ENCODE measurements around the gene AUTS2. TPM values are rescaled to one million over a fixed set of nuclear protein-coding genes. Genes with fewer than 3 reads are reported as not detected.

The AUTS2 gene
- total RNA-seq, 1 donor from 2014 or later = 9.9 TPM

DNA sequence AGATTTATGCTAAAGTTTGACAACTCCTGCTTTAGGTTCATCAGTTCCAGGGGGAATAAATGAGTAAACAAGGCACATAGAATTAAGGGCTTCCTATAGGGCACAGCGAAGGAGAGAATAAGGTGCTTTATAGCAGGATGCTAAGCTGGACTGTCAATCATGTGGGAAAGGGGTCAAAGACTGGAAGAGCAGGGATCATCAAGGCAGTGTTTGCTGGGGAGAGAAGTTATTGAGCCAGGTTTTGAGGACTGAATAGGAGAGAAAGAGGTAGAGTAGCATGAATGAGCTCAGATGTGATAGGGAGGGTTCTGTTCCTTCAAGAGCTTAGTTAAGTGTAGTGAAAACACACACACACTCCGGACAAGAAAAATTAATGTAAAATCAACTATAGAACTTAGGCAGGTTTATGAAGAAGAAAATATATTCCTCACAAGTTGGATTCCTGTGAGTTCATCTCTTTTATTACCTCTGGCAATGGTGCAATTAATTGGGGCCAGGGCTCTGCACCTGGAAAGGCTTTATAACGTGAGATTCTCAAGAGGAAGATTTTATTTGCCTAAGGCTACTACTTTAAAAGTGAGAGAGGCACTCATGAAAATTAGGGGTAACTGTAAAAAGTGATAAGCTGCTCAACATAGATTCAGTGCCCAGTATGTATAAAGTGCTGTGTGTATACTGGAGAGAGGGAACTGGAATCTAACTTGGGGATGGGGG, 222.4 kb downstream of the AUTS2 start:
- no peaks in the 10 kb centered on the region for H3K27me3 ChIP-seq (ENCODE audit: control insufficient read depth, insufficient read depth, low read length)
- H3K36me3 ChIP-seq (ENCODE audit: control insufficient read depth, insufficient read depth, low read length) = no peaks in the 10 kb centered on the region
- TF ChIP-seq, protein P1, sequence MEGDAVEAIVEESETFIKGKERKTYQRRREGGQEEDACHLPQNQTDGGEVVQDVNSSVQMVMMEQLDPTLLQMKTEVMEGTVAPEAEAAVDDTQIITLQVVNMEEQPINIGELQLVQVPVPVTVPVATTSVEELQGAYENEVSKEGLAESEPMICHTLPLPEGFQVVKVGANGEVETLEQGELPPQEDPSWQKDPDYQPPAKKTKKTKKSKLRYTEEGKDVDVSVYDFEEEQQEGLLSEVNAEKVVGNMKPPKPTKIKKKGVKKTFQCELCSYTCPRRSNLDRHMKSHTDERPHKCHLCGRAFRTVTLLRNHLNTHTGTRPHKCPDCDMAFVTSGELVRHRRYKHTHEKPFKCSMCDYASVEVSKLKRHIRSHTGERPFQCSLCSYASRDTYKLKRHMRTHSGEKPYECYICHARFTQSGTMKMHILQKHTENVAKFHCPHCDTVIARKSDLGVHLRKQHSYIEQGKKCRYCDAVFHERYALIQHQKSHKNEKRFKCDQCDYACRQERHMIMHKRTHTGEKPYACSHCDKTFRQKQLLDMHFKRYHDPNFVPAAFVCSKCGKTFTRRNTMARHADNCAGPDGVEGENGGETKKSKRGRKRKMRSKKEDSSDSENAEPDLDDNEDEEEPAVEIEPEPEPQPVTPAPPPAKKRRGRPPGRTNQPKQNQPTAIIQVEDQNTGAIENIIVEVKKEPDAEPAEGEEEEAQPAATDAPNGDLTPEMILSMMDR (IDR thresholded peaks at IDR 0.05; ENCODE audit: insufficient read depth, low read length, poor library complexity, severe bottlenecking) = no peak
- no peak for DNase-seq (ENCODE audit: low read depth)
- no peak overlapping the region for H3K4me3 ChIP-seq (ENCODE audit: low read depth, low read length)

DNA sequence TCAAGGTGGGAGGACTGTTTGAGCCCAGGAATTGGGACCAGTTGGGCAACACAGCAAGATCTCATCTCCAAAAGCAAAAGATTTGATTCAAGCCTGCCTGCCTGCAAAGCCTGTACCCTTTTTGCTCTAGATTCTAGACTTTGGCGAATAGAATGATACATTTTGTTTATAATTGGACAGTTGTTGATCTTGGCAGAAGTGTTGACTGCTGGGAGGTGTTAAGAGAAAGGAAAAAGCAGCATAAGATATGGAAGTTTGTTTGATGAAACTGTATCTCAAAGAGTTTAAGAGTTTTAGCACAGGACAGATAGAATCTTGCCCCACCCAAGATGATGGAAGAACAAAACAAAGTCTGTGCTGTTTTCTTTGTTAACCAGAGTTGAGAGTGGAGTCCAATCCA, 224.1 kb downstream of the AUTS2 start:
- TF ChIP-seq, protein P1 (IDR thresholded peaks at IDR 0.05; ENCODE audit: insufficient read depth, low read length, poor library complexity, severe bottlenecking) = no peak
- no peak overlapping the region for H3K4me3 ChIP-seq (ENCODE audit: low read depth, low read length)
- no peak for DNase-seq (ENCODE audit: low read depth)
- no peaks in the 10 kb centered on the region for H3K36me3 ChIP-seq (ENCODE audit: control insufficient read depth, insufficient read depth, low read length)
- H3K27me3 ChIP-seq (ENCODE audit: control insufficient read depth, insufficient read depth, low read length) = no peaks in the 10 kb centered on the region

DNA sequence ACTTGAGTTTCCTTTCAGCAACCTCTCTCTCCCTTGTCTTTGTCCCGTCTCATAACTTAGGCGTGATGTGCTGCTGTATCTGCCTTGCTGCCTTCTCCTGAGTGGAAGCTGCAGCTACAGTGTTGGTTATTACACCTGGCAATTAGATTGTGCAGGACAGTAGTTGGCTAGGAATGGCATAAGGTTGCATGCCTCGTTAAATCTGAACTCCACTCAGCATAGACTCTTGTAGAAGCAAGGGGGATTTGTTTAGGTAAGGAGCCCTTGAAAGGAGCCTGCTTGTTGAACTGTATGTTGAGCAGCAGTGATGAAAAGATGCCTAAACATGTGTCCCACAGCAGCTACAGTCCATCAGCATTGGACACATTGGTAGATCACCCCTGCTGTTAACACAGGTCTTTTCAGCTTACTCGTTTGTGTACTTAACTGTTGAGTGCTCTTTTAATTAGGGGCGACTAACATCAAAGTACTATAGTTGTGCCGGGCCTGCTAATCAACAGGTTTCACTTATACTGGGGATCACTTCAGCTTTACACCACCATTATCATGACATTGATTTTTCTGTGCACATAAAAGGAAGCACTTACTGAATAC, 225.0 kb downstream of the AUTS2 start:
- no peak for DNase-seq (ENCODE audit: low read depth)
- Histone ChIP-seq H3K36me3 (ENCODE audit: control insufficient read depth, insufficient read depth, low read length) (no peaks in the 10 kb centered on the region), H3K4me3 (ENCODE audit: low read depth, low read length) (no peak overlapping the region), H3K27me3 (ENCODE audit: control insufficient read depth, insufficient read depth, low read length) (no peaks in the 10 kb centered on the region)
- TF ChIP-seq, protein P1 (IDR thresholded peaks at IDR 0.05; ENCODE audit: insufficient read depth, low read length, poor library complexity, severe bottlenecking) = no peak

DNA sequence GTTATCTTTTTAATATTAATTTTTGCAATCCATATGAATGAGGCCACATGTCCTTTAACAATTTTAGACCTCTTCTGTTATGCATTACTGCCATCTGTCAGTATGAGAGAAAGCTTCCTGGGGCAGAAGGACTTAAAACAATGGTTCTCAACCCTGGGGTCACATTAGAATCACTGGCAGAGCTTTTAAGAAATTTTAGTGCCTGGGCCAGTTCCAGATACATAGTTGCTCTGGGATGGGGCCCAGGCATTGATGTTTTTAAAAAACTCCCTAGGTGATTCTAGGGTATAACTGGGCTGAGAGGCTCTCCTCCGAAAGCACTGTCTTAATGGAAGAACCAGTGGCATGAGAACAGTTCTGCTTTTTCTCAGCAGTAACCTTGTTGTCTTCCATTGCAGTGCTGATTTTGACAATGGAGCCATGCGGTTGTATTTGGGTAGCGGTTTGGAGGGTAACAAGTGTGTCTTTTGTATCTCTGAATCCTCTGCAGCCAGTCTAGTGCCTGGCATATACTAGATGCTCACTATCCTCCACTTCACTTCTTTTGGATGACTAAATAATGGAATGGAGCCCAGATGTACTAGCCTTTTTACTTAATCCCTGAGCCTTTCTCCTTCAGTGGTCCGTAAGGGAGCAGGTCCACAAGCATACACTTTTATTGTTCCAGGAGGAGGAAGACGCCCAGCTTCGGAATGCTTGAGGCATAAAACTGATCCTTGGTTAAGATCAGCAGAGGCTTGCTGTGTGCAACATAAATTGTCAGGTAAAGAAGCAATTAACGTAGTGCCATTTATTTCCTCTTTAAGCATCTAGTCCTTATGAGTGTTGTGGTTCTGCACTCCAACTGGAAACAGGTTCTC, 227.1 kb downstream of the AUTS2 start:
- TF ChIP-seq, protein P1 (IDR thresholded peaks at IDR 0.05; ENCODE audit: insufficient read depth, low read length, poor library complexity, severe bottlenecking) = no peak
- Histone ChIP-seq H3K4me3 (ENCODE audit: low read depth, low read length) (no peak overlapping the region), H3K36me3 (ENCODE audit: control insufficient read depth, insufficient read depth, low read length) (no peaks in the 10 kb centered on the region), H3K27me3 (ENCODE audit: control insufficient read depth, insufficient read depth, low read length) (no peaks in the 10 kb centered on the region)
- no peak for DNase-seq (ENCODE audit: low read depth)

DNA sequence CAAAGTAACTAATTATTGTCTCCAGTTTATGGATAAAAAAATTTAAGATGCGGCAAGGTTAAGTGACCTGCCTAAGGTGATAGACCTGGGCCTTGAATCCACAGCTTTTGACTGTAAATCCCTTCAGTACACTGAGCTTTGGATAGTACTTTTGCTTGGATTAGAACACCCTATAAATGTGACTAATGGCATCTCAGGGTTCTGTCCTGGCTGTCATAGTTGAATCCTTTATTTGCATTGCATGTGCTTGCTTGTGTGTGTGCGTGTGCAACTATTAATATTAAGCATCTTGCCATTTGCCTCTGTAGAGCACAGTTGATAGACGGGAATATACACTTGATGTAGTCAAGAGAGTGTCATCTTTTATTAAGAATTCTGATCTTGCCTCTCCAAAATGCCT, 228.0 kb downstream of the AUTS2 start:
- TF ChIP-seq, protein P1 (IDR thresholded peaks at IDR 0.05; ENCODE audit: insufficient read depth, low read length, poor library complexity, severe bottlenecking) = no peak
- no peak for DNase-seq (ENCODE audit: low read depth)
- Histone ChIP-seq H3K4me3 (ENCODE audit: low read depth, low read length) (no peak overlapping the region), H3K27me3 (ENCODE audit: control insufficient read depth, insufficient read depth, low read length) (no peaks in the 10 kb centered on the region), H3K36me3 (ENCODE audit: control insufficient read depth, insufficient read depth, low read length) (no peaks in the 10 kb centered on the region)

Measured in kidney epithelial cell (primary cell).